HEK293 (cell line): ENCODE results near the gene GCAT.
A peak's percentile ranks its signal among the peaks of the same experiment; 100 is the strongest.

Experiments
- HOXA7 ChIP-seq: sonication (generic); formaldehyde crosslinking; IDR thresholded peaks from 2 replicates; pipeline ENCODE4 v1.8.1; 2022; ENCODE audit warnings: missing genetic modification reagents, borderline replicate concordance
- KLF8 ChIP-seq: fragments of 450-650 bp; formaldehyde crosslinking; IDR thresholded peaks from 2 replicates; pipeline ENCODE4 v1.5.1; 2016; ENCODE audit warnings: missing biosample characterization, missing genetic modification characterization
- PATZ1 ChIP-seq: fragments of 450-650 bp; formaldehyde crosslinking; IDR thresholded peaks from 2 replicates; pipeline ENCODE4 v1.5.1; 2016; ENCODE audit warnings: missing biosample characterization, missing genetic modification characterization
- REPIN1 ChIP-seq: fragments of 450-650 bp; formaldehyde crosslinking; IDR thresholded peaks from 2 replicates; pipeline ENCODE4 v1.5.1; 2017; ENCODE audit warnings: missing biosample characterization, missing genetic modification characterization, low read depth
- REST ChIP-seq: fragments of 450-650 bp; formaldehyde crosslinking; IDR thresholded peaks from 2 replicates; pipeline ENCODE4 v1.5.1; 2016; ENCODE audit warnings: missing biosample characterization, missing genetic modification characterization
- SP7 ChIP-seq: fragments of 450-650 bp; formaldehyde crosslinking; IDR thresholded peaks from 2 replicates; pipeline ENCODE4 v1.5.1; 2016; ENCODE audit warnings: missing biosample characterization, missing genetic modification characterization
- TCF7L2 ChIP-seq: IDR thresholded peaks from 2 replicates; pipeline ENCODE4 v1.6.1; 2011; ENCODE audit warnings: low read depth, mild to moderate bottlenecking, inconsistent platforms, low read length, moderate library complexity, borderline replicate concordance
- TSHZ1 ChIP-seq: fragments of 450-650 bp; formaldehyde crosslinking; IDR thresholded peaks from 2 replicates; pipeline ENCODE4 v1.5.1; 2016; ENCODE audit warnings: missing biosample characterization, missing genetic modification characterization, borderline replicate concordance
- ZBTB8A ChIP-seq: fragments of 450-650 bp; formaldehyde crosslinking; IDR thresholded peaks from 2 replicates; pipeline ENCODE4 v1.5.1; 2016; ENCODE audit warnings: missing biosample characterization, missing genetic modification characterization
- ZFHX2 ChIP-seq: fragments of 450-650 bp; formaldehyde crosslinking; conservative IDR thresholded peaks from 2 replicates; pipeline ENCODE4 v1.5.1; 2016; ENCODE audit warnings: missing biosample characterization, missing genetic modification characterization
- ZNF140 ChIP-seq: fragments of 450-650 bp; formaldehyde crosslinking; IDR thresholded peaks from 2 replicates; pipeline ENCODE4 v1.5.1; 2016; ENCODE audit warnings: missing biosample characterization, missing genetic modification characterization
- ZNF146 ChIP-seq: fragments of 450-650 bp; formaldehyde crosslinking; IDR thresholded peaks from 2 replicates; pipeline ENCODE4 v1.5.1; 2016; ENCODE audit warnings: missing biosample characterization, missing genetic modification characterization
- ZNF184 ChIP-seq: fragments of 450-650 bp; IDR thresholded peaks from 2 replicates; pipeline ENCODE4 v1.5.1; 2018; ENCODE audit warnings: missing biosample characterization, mild to moderate bottlenecking, missing genetic modification characterization
- ZNF19 ChIP-seq: fragments of 450-650 bp; formaldehyde crosslinking; IDR thresholded peaks from 2 replicates; pipeline ENCODE4; 2016; ENCODE audit warnings: missing biosample characterization, missing genetic modification characterization, low read depth
- ZNF221 ChIP-seq: fragments of 450-650 bp; formaldehyde crosslinking; IDR thresholded peaks from 2 replicates; pipeline ENCODE4 v1.5.1; 2017; ENCODE audit warnings: missing biosample characterization, missing genetic modification characterization, borderline replicate concordance
- ZNF350 ChIP-seq: fragments of 450-650 bp; formaldehyde crosslinking; IDR thresholded peaks from 2 replicates; pipeline ENCODE4 v1.5.0; 2017; ENCODE audit warnings: missing biosample characterization, mild to moderate bottlenecking, missing genetic modification characterization
- ZNF398 ChIP-seq: fragments of 450-650 bp; formaldehyde crosslinking; IDR thresholded peaks from 2 replicates; pipeline ENCODE4 v1.5.1; 2017; ENCODE audit warnings: missing biosample characterization, missing genetic modification characterization
- ZNF426 ChIP-seq: fragments of 450-650 bp; formaldehyde crosslinking; IDR thresholded peaks from 2 replicates; pipeline ENCODE4 v1.5.1; 2017; ENCODE audit warnings: missing biosample characterization, missing genetic modification characterization, mild to moderate bottlenecking, inconsistent platforms, moderate library complexity
- ZNF514 ChIP-seq: fragments of 450-650 bp; formaldehyde crosslinking; IDR thresholded peaks from 2 replicates; pipeline ENCODE4 v1.5.1; 2016; ENCODE audit warnings: missing biosample characterization, missing genetic modification characterization
- ZNF560 ChIP-seq: fragments of 450-650 bp; formaldehyde crosslinking; IDR thresholded peaks from 2 replicates; pipeline ENCODE4 v1.5.1; 2017; ENCODE audit warnings: missing biosample characterization, missing genetic modification characterization, borderline replicate concordance
- ZNF639 ChIP-seq: fragments of 450-650 bp; formaldehyde crosslinking; IDR thresholded peaks from 2 replicates; pipeline ENCODE4 v1.5.1; 2016; ENCODE audit warnings: missing biosample characterization, missing genetic modification characterization
- ZNF76 ChIP-seq: fragments of 450-650 bp; formaldehyde crosslinking; IDR thresholded peaks from 2 replicates; pipeline ENCODE4; 2016; ENCODE audit warnings: low read depth, missing biosample characterization, missing genetic modification characterization, borderline replicate concordance
- ZNF830 ChIP-seq: fragments of 450-650 bp; IDR thresholded peaks from 2 replicates; pipeline ENCODE4 v1.5.0; 2018; ENCODE audit warnings: missing biosample characterization, missing genetic modification characterization, low read depth, mild to moderate bottlenecking, moderate library complexity
- ZNF837 ChIP-seq: fragments of 450-650 bp; formaldehyde crosslinking; IDR thresholded peaks from 2 replicates; pipeline ENCODE4 v1.5.1; 2016; ENCODE audit warnings: missing biosample characterization, missing genetic modification characterization

Gene GCAT

GRCh38 chr22:37807410-37808293 is at the start of gene GCAT (continued):
- TF ChIP-seq PATZ1 (peak; percentile 97), REST (tag by site-specific recombination) (peak; percentile 83), ZNF76 (peak; percentile 51; the same call in 1 of the 2 replicates), HOXA7 (no peak), ZNF146 (tag by site-specific recombination) (no peak), ZNF184 (tag by site-specific recombination) (no peak), TCF7L2 (no peak), KLF8 (tag by site-specific recombination) (peak; percentile 87), ZBTB8A (tag by site-specific recombination) (peak; percentile 93), ZNF830 (no peak), SP7 (tag by site-specific recombination) (peak; percentile 66), ZNF514 (no peak), ZNF639 (tag by site-specific recombination) (0 out of 2 replicates have a peak, but pooled peaks have one; percentile 32), ZNF140 (tag by site-specific recombination) (no peak), ZNF560 (tag by site-specific recombination) (no peak), REPIN1 (tag by site-specific recombination) (no peak), ZFHX2 (peak; percentile 57), ZNF837 (tag by site-specific recombination) (peak; percentile 95; the same call in 1 of the 2 replicates), ZNF350 (tag by site-specific recombination) (no peak), ZNF221 (no peak), TSHZ1 (no peak; the same call in 1 of the 2 replicates), ZNF426 (tag by site-specific recombination) (no peak), ZNF398 (tag by site-specific recombination) (peak; percentile 34), ZNF19 (tag by site-specific recombination) (no peak)
